Keratinocyte (primary cell): ENCODE results near the gene BUD23. TPM values are rescaled to one million over a fixed set of nuclear protein-coding genes. Genes with fewer than 3 reads are reported as not detected.

Experiments used
- DNase-seq: peaks from one replicate; pipeline ENCODE4 v3.0.0-alpha.2; 2011; ENCODE audit warnings: low read depth, missing footprints, low spot score
- FAIRE-seq: peaks from 2 replicates; lab custom pipeline; 2011; peaks lifted over from hg19 to GRCh38; lab: Jason Lieb, UNC
- H2AFZ ChIP-seq: 2 replicates; pipeline ENCODE4 v1.6.0; 2012; ENCODE audit warnings: low read length, control low read depth, inconsistent platforms; ENCODE audit not compliant: control insufficient read depth
- H3K27ac ChIP-seq: 2 replicates; pipeline ENCODE4 v1.5.1; 2011; ENCODE audit warnings: low read length; ENCODE audit not compliant: control insufficient read depth, insufficient read depth
- H3K27me3 ChIP-seq: 3 replicates; pipeline ENCODE4 v1.6.0; 2011; ENCODE audit warnings: low read length; ENCODE audit not compliant: control insufficient read depth, insufficient read depth; ENCODE audit errors: extremely low read depth
- H3K36me3 ChIP-seq, 2 experiments: 2 replicates in 1 of 2; 3 replicates in 1 of 2; pipeline ENCODE4 v1.5.1; 2011; ENCODE audit warnings: low read length in 2 of 2, mild to moderate bottlenecking in 1 of 2; ENCODE audit not compliant: control insufficient read depth in 2 of 2, insufficient read depth in 2 of 2; ENCODE audit errors: extremely low read depth in 1 of 2
- H3K4me1 ChIP-seq: 3 replicates; pipeline ENCODE4 v1.5.1; 2011; ENCODE audit warnings: low read length; ENCODE audit not compliant: control insufficient read depth, insufficient read depth; ENCODE audit errors: extremely low read depth
- H3K4me2 ChIP-seq: 3 replicates; pipeline ENCODE4 v1.6.0; 2011; ENCODE audit warnings: low read depth, low read length; ENCODE audit not compliant: control insufficient read depth, insufficient read depth; ENCODE audit errors: extremely low read depth
- H3K4me3 ChIP-seq, 3 experiments: fragments of 200-600 bp in 1 of 3; sonication (generic) in 1 of 3; 2 replicates in 2 of 3; 3 replicates in 1 of 3; pipeline ENCODE4 v1.5.1; 2011 to 2016; ENCODE audit warnings: low read length in 3 of 3, mild to moderate bottlenecking in 3 of 3, control low read depth in 2 of 3, inconsistent platforms in 1 of 3, low read depth in 1 of 3, mixed read lengths in 1 of 3, mixed run types in 1 of 3, moderate library complexity in 1 of 3; ENCODE audit not compliant: control insufficient read depth in 2 of 3, insufficient read depth in 2 of 3; ENCODE audit errors: extremely low read depth in 1 of 3
- H3K79me2 ChIP-seq: 2 replicates; pipeline ENCODE4 v1.6.0; 2012; ENCODE audit warnings: low read length; ENCODE audit not compliant: control insufficient read depth, insufficient read depth
- H3K9ac ChIP-seq: 3 replicates; pipeline ENCODE4 v1.6.0; 2011; ENCODE audit warnings: low read length; ENCODE audit not compliant: control insufficient read depth, insufficient read depth; ENCODE audit errors: extremely low read depth
- H3K9me1 ChIP-seq: 3 replicates; pipeline ENCODE4 v1.6.0; 2011; ENCODE audit warnings: low read length; ENCODE audit not compliant: control insufficient read depth, insufficient read depth; ENCODE audit errors: extremely low read depth
- H3K9me3 ChIP-seq: 2 replicates; pipeline ENCODE4 v1.5.1; 2012; ENCODE audit warnings: low read depth, low read length; ENCODE audit not compliant: control insufficient read depth
- H4K20me1 ChIP-seq: 3 replicates; pipeline ENCODE4 v1.6.0; 2011; ENCODE audit warnings: low read length; ENCODE audit not compliant: control insufficient read depth, insufficient read depth; ENCODE audit errors: extremely low read depth
- CTCF ChIP-seq, 3 experiments: IDR thresholded peaks in 1 of 3; conservative IDR thresholded peaks in 1 of 3; optimal IDR thresholded peaks in 1 of 3; 2 replicates in 2 of 3; 3 replicates in 1 of 3; pipeline versions ENCODE3 to v1.5.1; 2011; ENCODE audit warnings: low read length in 3 of 3, mild to moderate bottlenecking in 3 of 3, moderate library complexity in 2 of 3, control low read depth in 1 of 3, inconsistent platforms in 1 of 3; ENCODE audit not compliant: insufficient read depth in 2 of 3; ENCODE audit errors: extremely low read depth in 1 of 3
- EZH2 ChIP-seq: IDR thresholded peaks from one replicate; pipeline ENCODE4 v1.6.1; 2012; ENCODE audit warnings: inconsistent platforms, mild to moderate bottlenecking, low read length, moderate library complexity
- dilution Hi-C: fragments of 300-500 bp; cut with MboI; formaldehyde crosslinking; loops from one replicate; pipeline ENCODE4 v1.7.0; 2020; ENCODE audit warnings: low sequenced_read_pairs; ENCODE audit not compliant: extremely low pct_ligation_motif_present
- polyA plus RNA-seq, 5 experiments: library from polyadenylated mRNA; depleted of rRNA in 3 of 5; stranded (reverse) in 3 of 5; stranded (forward) in 1 of 5; unstranded in 1 of 5; fragments of >200 nt; gene quantifications; 1 replicate in 1 of 5; 2 replicates in 3 of 5; 3 replicates in 1 of 5; pipeline versions ENCODE4 v1.2.1 to v1.2.3, GENCODE V29; 2011 to 2012; ENCODE audit warnings: missing spikeins in 2 of 5, low read depth in 1 of 5, low replicate concordance in 1 of 5

The BUD23 gene
- polyA plus RNA-seq, 1 donor (not counting 4 experiments of a cell fraction or from before 2014, with no cell fraction given), result 72.0 TPM

- Histone ChIP-seq H3K9ac (no peak overlapping the region), H3K4me1 (peaks cover 3% of the 10 kb centered on the region), H3K4me2 (no peak overlapping the region), H3K4me3 (no peak overlapping the region), H3K9me3 (no peaks in the 10 kb centered on the region), H3K9me1 (no peaks in the 10 kb centered on the region), H3K79me2 (no peaks in the 10 kb centered on the region), H3K27me3 (no peaks in the 10 kb centered on the region), H3K36me3 (no peaks in the 10 kb centered on the region), H4K20me1 (peaks cover 2% of the 10 kb centered on the region), H3K27ac (no peak overlapping the region), H2AFZ (no peak overlapping the region)
- FAIRE-seq (no peak), DNase-seq (no peak)
- TF ChIP-seq CTCF (optimal IDR thresholded peaks at IDR 0.05 in 1 of 3, IDR thresholded peaks at IDR 0.05 in 1 of 3, conservative IDR thresholded peaks at IDR 0.05 in 1 of 3; ENCODE audit: extremely low read depth in 1 of 3, insufficient read depth in 2 of 3, low read length in 3 of 3) (no peak), EZH2 (no peak)
- dilution Hi-C loops, result no loop called here
These were observed 47.1 kb downstream of the BUD23 start for GRCh38 chr7:73730485-73730884.

- no peak overlapping the region for H3K9ac ChIP-seq
- no peak overlapping the region for H2AFZ ChIP-seq
- dilution Hi-C loops, result no loop called here
- H4K20me1 ChIP-seq, result peaks cover 2% of the 10 kb centered on the region
- no peak for TF ChIP-seq EZH2
- TF ChIP-seq CTCF (optimal IDR thresholded peaks at IDR 0.05 in 1 of 3, IDR thresholded peaks at IDR 0.05 in 1 of 3, conservative IDR thresholded peaks at IDR 0.05 in 1 of 3; ENCODE audit: extremely low read depth in 1 of 3, insufficient read depth in 2 of 3, low read length in 3 of 3), result no peak
- no peak overlapping the region for H3K27ac ChIP-seq
- H3K79me2 ChIP-seq, result peaks cover under 1% of the 10 kb centered on the region
- FAIRE-seq (no peak), DNase-seq (no peak)
- no peak overlapping the region for H3K4me2 ChIP-seq
- no peaks in the 10 kb centered on the region for H3K9me1 ChIP-seq
- H3K4me3 ChIP-seq, result no peak overlapping the region
- peaks cover 5 to 9% of the 10 kb centered on the region in 2 experiments for H3K36me3 ChIP-seq
- H3K27me3 ChIP-seq, result no peaks in the 10 kb centered on the region
- H3K9me3 ChIP-seq, result no peaks in the 10 kb centered on the region
- H3K4me1 ChIP-seq, result peaks cover 3% of the 10 kb centered on the region
These were observed 49.0 kb downstream of the BUD23 start for GRCh38 chr7:73732397-73732796.
